Ishikawa (cell line): Measurements from ENCODE around the gene LIMS2.

Source experiments
- CEBPB ChIP-seq: IDR thresholded peaks from 2 replicates; pipeline ENCODE4 v1.6.1; 2012
- CREB1 ChIP-seq: IDR thresholded peaks from 2 replicates; pipeline ENCODE4 v1.6.1; 2012; ENCODE audit warnings: low read depth
- EGR1 ChIP-seq: IDR thresholded peaks from 2 replicates; pipeline ENCODE4 v1.6.1; 2012
- EP300 ChIP-seq: IDR thresholded peaks from 2 replicates; pipeline ENCODE4 v1.6.1; 2012; ENCODE audit warnings: borderline replicate concordance
- FOXM1 ChIP-seq: IDR thresholded peaks from 2 replicates; pipeline ENCODE4 v1.6.1; 2012; ENCODE audit warnings: low read depth, borderline replicate concordance
- NFIC ChIP-seq: IDR thresholded peaks from 2 replicates; pipeline ENCODE4 v1.6.1; 2012
- RAD21 ChIP-seq: IDR thresholded peaks from 2 replicates; pipeline ENCODE4 v1.6.1; 2012; ENCODE audit warnings: low read depth
- TAF1 ChIP-seq: IDR thresholded peaks from 2 replicates; pipeline ENCODE4 v1.6.1; 2012; ENCODE audit warnings: low read depth, mild to moderate bottlenecking
- TCF12 ChIP-seq: IDR thresholded peaks from 2 replicates; pipeline ENCODE4 v1.6.1; 2012; ENCODE audit warnings: low read depth
- TEAD4 ChIP-seq: IDR thresholded peaks from 2 replicates; pipeline ENCODE4 v1.6.1; 2012
- YY1 ChIP-seq: IDR thresholded peaks from 2 replicates; pipeline ENCODE4 v1.6.1; 2012; ENCODE audit warnings: low read depth
- ZBTB7A ChIP-seq: IDR thresholded peaks from 2 replicates; pipeline ENCODE4 v1.6.1; 2012; ENCODE audit warnings: low read depth
- TF ChIP-seq, protein P1 (sequence below): IDR thresholded peaks from 2 replicates; pipeline ENCODE4 v1.6.1; 2012
- TF ChIP-seq, protein P2 (sequence below): IDR thresholded peaks from 2 replicates; pipeline ENCODE4 v1.6.1; 2012
- TF ChIP-seq, protein P3 (sequence below): IDR thresholded peaks from 2 replicates; pipeline ENCODE4 v1.6.1; 2012; ENCODE audit warnings: low read depth, mild to moderate bottlenecking

LIMS2 gene

DNA sequence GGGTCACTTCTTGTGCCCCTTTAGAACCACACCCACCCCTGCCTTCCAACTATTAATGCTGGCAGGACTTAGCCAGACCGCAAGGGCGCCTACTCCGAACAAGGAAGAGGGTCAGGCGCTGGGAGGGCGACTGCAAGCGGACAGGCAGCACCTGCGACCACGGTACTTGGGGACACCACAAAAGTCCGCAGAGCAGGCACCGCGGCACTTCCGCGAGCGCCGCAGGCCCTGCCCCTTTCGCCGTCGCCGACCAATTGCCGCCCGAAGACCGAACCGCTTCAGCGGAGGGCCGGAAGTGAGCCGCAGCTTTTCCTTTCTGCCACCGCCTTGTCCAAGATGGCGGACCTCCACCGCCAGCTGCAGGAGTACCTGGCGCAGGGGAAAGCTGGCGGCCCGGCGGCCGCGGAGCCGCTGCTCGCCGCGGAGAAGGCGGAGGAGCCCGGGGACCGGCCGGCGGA, 25.9 kb upstream of the LIMS2 start, which contains the start of gene SFT2D3:
SFT2D3 (plus strand) TSS at position 305 of the 458 bp plus-strand sequence; CDS start at position 337, 32 bp downstream.
- TF ChIP-seq FOXM1 (no peak), TCF12 (peak; percentile 63), EP300 (0 out of 2 replicates have a peak, but pooled peaks have one; percentile 11), YY1 (peak; percentile 96), TAF1 (peak; percentile 97)

DNA sequence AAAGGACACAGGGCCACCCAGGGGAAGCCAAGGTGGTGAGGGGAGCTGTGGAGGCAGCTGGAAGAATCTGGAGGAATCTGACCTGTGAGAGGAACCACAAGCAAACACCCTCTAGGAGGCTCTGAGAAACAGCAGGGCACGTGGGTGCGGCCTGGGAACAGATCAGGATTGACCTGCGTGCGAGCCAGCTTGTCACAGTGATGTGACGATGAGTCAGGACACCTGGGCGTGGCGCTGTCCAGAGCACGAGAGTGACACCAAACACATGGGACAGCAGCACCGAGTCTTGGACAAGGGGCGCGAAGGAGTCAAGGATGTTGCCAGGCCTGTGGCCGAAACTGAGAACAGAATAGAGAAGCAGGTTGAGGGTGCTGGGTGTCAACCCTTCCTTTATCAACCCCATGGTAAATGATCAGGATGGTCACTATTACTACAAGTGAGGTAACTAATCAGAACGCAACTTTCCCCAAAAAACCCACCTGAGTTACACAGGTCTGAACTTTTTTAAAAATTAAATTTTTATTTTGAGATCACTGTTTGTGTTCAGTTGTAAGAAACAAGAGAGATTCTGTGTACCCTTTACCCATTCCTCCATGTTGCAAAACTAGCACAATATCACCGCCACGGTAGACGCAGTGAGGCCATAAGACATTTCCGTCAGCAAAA, 25.3 kb upstream of the LIMS2 start:
- TF ChIP-seq TCF12: no peak
- TF ChIP-seq EGR1: no peak
- no peak for TF ChIP-seq TEAD4
- no peak for TF ChIP-seq EP300
- no peak for TF ChIP-seq RAD21
- TF ChIP-seq YY1: no peak
- TF ChIP-seq FOXM1: no peak
- TF ChIP-seq, protein P1, sequence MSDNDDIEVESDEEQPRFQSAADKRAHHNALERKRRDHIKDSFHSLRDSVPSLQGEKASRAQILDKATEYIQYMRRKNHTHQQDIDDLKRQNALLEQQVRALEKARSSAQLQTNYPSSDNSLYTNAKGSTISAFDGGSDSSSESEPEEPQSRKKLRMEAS: no peak
- TF ChIP-seq, protein P2, sequence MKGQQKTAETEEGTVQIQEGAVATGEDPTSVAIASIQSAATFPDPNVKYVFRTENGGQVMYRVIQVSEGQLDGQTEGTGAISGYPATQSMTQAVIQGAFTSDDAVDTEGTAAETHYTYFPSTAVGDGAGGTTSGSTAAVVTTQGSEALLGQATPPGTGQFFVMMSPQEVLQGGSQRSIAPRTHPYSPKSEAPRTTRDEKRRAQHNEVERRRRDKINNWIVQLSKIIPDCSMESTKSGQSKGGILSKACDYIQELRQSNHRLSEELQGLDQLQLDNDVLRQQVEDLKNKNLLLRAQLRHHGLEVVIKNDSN: no peak
- TF ChIP-seq CREB1: no peak
- TF ChIP-seq, protein P3, sequence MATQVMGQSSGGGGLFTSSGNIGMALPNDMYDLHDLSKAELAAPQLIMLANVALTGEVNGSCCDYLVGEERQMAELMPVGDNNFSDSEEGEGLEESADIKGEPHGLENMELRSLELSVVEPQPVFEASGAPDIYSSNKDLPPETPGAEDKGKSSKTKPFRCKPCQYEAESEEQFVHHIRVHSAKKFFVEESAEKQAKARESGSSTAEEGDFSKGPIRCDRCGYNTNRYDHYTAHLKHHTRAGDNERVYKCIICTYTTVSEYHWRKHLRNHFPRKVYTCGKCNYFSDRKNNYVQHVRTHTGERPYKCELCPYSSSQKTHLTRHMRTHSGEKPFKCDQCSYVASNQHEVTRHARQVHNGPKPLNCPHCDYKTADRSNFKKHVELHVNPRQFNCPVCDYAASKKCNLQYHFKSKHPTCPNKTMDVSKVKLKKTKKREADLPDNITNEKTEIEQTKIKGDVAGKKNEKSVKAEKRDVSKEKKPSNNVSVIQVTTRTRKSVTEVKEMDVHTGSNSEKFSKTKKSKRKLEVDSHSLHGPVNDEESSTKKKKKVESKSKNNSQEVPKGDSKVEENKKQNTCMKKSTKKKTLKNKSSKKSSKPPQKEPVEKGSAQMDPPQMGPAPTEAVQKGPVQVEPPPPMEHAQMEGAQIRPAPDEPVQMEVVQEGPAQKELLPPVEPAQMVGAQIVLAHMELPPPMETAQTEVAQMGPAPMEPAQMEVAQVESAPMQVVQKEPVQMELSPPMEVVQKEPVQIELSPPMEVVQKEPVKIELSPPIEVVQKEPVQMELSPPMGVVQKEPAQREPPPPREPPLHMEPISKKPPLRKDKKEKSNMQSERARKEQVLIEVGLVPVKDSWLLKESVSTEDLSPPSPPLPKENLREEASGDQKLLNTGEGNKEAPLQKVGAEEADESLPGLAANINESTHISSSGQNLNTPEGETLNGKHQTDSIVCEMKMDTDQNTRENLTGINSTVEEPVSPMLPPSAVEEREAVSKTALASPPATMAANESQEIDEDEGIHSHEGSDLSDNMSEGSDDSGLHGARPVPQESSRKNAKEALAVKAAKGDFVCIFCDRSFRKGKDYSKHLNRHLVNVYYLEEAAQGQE: no peak
- TF ChIP-seq TAF1: no peak

DNA sequence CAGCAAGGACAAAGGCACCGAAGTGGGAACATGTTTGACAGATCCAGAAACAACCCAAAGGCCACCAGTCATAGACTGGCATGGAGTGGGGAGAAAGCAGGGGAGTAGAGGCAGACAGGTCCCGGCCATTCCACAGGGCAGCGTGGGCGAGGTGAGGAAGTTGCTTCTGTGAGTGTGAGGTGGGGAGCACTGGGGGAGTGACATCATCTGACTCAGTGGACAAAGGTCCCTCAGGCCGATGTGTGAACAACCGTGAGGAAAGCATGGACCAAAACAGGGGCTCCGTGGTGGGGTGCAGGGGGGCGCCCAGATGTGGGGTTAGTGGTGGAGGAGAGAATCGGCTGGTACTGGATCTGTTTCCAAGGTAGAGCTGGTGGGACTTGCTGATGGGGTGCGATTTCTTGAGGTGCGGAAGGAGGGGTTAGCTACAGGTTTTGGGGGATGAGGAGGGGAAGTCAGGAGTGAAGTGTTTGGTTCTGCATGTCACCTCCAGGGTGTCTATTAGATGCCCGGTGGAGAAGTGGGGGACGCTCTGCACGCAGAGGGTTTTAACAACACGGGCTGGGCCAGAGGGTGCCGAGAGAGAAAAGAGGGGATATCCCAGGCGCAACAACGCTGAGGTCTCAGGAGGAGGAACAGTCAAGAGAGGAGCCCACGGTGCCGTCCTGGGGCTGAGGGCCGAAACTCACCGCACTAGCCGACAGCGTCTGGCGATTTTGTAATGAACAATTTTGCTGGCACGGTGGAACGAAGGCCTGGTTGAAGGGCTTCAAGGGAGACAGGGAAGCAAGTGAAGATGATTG, 23.4 kb upstream of the LIMS2 start:
- TF ChIP-seq ZBTB7A (no peak), FOXM1 (no peak), RAD21 (no peak), TEAD4 (no peak), CREB1 (no peak), NFIC (no peak), TCF12 (no peak), EGR1 (no peak), CEBPB (no peak), TAF1 (no peak), EP300 (no peak), YY1 (no peak)
- TF ChIP-seq, protein P3: no peak
- TF ChIP-seq, protein P1: no peak
- TF ChIP-seq, protein P2: no peak

DNA sequence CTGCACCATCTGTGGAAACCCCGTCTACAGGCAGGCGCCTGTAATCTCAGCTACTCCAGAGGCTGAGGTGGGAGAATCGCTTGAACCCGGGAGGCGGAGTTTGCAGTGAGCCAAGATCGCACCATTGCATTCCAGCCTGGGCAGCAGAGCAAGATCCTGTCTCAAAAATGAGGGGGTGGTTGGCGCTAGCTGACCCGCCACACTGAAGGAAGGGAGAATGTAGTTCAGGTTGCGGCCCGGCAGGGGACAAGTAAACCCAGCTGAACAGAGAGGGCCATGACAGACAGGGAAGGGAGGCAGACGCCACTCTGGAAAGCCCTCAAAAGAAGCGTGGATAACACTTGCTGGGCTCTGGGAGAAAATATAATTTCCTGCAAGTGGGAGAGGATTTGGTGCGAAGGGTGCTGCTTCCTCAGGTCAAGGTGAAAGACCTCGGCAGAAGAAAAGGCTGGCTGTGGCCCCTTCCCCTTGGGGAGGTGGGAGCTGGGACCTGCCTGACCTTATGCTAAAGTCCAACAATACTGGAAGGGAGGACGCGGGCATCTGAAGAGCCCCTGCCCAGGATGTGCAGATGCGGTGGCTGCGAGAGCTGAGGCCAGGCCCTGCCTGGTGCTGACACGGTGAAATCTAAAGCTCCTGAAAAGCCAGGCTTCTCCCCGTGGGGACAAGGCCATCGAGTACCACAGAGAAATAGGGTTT, 22.3 kb upstream of the LIMS2 start:
- TF ChIP-seq CEBPB (no peak), YY1 (no peak), TAF1 (no peak), EGR1 (no peak), TCF12 (no peak), CREB1 (no peak), FOXM1 (no peak), EP300 (no peak), TEAD4 (no peak), RAD21 (no peak), NFIC (no peak)
- TF ChIP-seq, protein P3: no peak
- TF ChIP-seq, protein P1: no peak
- TF ChIP-seq, protein P2: no peak
